Measurements from ENCODE around the gene IFT81.

DNA sequence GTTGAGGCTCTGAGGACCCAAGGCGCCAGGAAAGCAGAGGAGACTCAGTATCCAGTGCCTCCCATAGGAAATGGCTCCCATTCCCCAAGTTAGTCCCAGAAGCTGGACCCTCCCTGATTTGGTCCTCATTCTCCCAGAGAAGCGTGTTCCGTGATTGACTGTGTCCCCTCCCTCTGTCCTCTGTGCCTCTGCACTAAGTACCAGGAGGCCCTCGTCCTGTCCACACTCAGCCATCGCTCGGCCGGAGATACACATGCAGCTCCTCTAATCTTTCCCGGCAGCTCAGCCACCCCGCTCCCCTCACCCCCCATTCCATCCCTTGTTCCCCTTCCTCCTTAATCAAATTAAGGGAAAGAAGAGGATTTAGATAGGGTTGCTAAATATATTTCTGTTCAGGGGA lies 128.6 kb downstream of the IFT81 start:
- TF ChIP-seq REST (IDR thresholded peaks at IDR 0.05) (no peak), EP300 (IDR thresholded peaks at IDR 0.05) (no peak), CEBPB (IDR thresholded peaks at IDR 0.05) (no peak)
- TF ChIP-seq, protein P1, sequence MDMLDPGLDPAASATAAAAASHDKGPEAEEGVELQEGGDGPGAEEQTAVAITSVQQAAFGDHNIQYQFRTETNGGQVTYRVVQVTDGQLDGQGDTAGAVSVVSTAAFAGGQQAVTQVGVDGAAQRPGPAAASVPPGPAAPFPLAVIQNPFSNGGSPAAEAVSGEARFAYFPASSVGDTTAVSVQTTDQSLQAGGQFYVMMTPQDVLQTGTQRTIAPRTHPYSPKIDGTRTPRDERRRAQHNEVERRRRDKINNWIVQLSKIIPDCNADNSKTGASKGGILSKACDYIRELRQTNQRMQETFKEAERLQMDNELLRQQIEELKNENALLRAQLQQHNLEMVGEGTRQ (IDR thresholded peaks at IDR 0.05): no peak
- TF ChIP-seq, protein P2, sequence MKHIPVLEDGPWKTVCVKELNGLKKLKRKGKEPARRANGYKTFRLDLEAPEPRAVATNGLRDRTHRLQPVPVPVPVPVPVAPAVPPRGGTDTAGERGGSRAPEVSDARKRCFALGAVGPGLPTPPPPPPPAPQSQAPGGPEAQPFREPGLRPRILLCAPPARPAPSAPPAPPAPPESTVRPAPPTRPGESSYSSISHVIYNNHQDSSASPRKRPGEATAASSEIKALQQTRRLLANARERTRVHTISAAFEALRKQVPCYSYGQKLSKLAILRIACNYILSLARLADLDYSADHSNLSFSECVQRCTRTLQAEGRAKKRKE (CRISPR knock-in tag; IDR thresholded peaks at IDR 0.05; ENCODE audit: low read depth): no peak
